Measurements from ENCODE around the gene HAPSTR1.
A peak's percentile ranks its signal among the peaks of the same experiment; 100 is the strongest.

DNA sequence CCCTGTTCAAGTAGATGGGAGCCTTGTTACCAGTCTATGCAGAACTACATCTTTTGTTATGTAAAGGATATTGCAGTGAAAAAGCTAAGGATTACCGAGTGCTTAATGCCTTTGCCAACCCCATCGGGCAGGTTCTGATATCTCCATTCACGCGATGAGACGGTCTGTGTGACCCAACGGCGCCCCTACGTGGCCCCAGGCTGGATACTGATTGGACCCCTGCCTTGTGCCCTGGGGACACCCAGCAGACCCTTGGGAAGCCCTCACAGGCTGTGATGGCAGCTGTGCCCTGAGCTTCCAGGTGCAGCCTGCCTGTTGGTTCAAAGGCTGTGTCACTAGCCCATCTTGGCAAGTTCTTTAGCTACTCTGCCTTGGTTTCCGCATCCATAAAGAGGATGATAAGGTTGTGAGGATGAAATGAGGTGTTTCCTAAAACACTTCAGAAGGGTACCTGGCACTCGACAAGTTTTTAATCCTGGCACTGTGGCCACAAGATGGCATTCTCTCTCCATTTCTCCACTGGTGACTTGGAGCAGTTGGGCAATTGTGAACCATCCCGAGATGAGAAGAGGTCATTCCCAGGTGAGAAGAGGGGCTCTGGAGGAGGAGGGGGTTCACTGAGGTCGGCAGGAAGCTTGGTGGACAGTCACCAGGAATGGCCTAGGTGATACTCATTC lies 33.6 kb downstream of the HAPSTR1 start:
- TF ChIP-seq, protein P1, sequence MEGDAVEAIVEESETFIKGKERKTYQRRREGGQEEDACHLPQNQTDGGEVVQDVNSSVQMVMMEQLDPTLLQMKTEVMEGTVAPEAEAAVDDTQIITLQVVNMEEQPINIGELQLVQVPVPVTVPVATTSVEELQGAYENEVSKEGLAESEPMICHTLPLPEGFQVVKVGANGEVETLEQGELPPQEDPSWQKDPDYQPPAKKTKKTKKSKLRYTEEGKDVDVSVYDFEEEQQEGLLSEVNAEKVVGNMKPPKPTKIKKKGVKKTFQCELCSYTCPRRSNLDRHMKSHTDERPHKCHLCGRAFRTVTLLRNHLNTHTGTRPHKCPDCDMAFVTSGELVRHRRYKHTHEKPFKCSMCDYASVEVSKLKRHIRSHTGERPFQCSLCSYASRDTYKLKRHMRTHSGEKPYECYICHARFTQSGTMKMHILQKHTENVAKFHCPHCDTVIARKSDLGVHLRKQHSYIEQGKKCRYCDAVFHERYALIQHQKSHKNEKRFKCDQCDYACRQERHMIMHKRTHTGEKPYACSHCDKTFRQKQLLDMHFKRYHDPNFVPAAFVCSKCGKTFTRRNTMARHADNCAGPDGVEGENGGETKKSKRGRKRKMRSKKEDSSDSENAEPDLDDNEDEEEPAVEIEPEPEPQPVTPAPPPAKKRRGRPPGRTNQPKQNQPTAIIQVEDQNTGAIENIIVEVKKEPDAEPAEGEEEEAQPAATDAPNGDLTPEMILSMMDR (conservative IDR thresholded peaks at IDR 0.05; ENCODE audit: low read length), result peak; percentile 31; the same call in 1 of the 2 replicates
- TF ChIP-seq EZH2phosphoT487 (IDR thresholded peaks at IDR 0.05; ENCODE audit: borderline replicate concordance), result no peak

All from Loucy (cell line).